Astrocyte (in vitro differentiated cells and primary cell): ENCODE data around the gene CTIF. TPM values are rescaled to one million over a fixed set of nuclear protein-coding genes. Genes with fewer than 3 reads are reported as not detected.
A peak's percentile ranks its signal among the peaks of the same experiment; 100 is the strongest.

Experiments
- DNase-seq: peaks from one replicate; pipeline ENCODE4 v3.0.0-alpha.2; 2010; ENCODE audit warnings: low read depth
- FAIRE-seq: peaks from 2 replicates; lab custom pipeline; 2011; peaks lifted over from hg19 to GRCh38; lab: Jason Lieb, UNC
- H2AFZ ChIP-seq: 2 replicates; pipeline ENCODE4 v1.6.0; 2012; ENCODE audit warnings: low read depth, low read length, inconsistent platforms
- H3K27ac ChIP-seq: 2 replicates; pipeline ENCODE4 v1.5.1; 2011; ENCODE audit warnings: low read depth, low read length, inconsistent platforms
- H3K27me3 ChIP-seq: 2 replicates; pipeline ENCODE4 v1.6.0; 2011; ENCODE audit warnings: low read length, inconsistent platforms; ENCODE audit not compliant: insufficient read depth
- H3K36me3 ChIP-seq: 2 replicates; pipeline ENCODE4 v1.5.1; 2011; ENCODE audit warnings: low read length, inconsistent platforms; ENCODE audit not compliant: insufficient read depth
- H3K4me1 ChIP-seq: 2 replicates; pipeline ENCODE4 v1.5.1; 2011; ENCODE audit warnings: low read length, inconsistent platforms; ENCODE audit not compliant: insufficient read depth
- H3K4me2 ChIP-seq: 2 replicates; pipeline ENCODE4 v1.6.0; 2012; ENCODE audit warnings: low read length, inconsistent platforms
- H3K4me3 ChIP-seq: 2 replicates; pipeline ENCODE4 v1.5.1; 2011; ENCODE audit warnings: low read depth, mild to moderate bottlenecking, low read length, inconsistent platforms; ENCODE audit not compliant: insufficient read depth
- H3K79me2 ChIP-seq: 2 replicates; pipeline ENCODE4 v1.6.0; 2012; ENCODE audit warnings: mild to moderate bottlenecking, low read length, inconsistent platforms; ENCODE audit not compliant: insufficient read depth
- H3K9ac ChIP-seq: 2 replicates; pipeline ENCODE4 v1.6.0; 2012; ENCODE audit warnings: mild to moderate bottlenecking, low read length, inconsistent platforms
- H3K9me3 ChIP-seq: 2 replicates; pipeline ENCODE4 v1.5.1; 2012; ENCODE audit warnings: low read depth, mild to moderate bottlenecking, low read length, inconsistent platforms; ENCODE audit not compliant: insufficient read depth
- H4K20me1 ChIP-seq: 2 replicates; pipeline ENCODE4 v1.6.0; 2012; ENCODE audit warnings: low read length, inconsistent platforms; ENCODE audit not compliant: insufficient read depth
- H3K27ac Mint-ChIP-seq: one replicate; pipeline ENCODE4 v1.8.0; 2021; ENCODE audit warnings: mild to moderate bottlenecking, mixed read lengths; ENCODE audit not compliant: unreplicated experiment
- H3K27me3 Mint-ChIP-seq: one replicate; pipeline ENCODE4 v1.8.0; 2021; ENCODE audit warnings: low read depth, mixed read lengths; ENCODE audit not compliant: unreplicated experiment
- H3K36me3 Mint-ChIP-seq: one replicate; pipeline ENCODE4 v1.8.0; 2021; ENCODE audit warnings: low read depth, mixed read lengths; ENCODE audit not compliant: unreplicated experiment
- H3K4me1 Mint-ChIP-seq: one replicate; pipeline ENCODE4 v1.8.0; 2021; ENCODE audit warnings: low read depth, mixed read lengths; ENCODE audit not compliant: unreplicated experiment
- H3K4me3 Mint-ChIP-seq: one replicate; pipeline ENCODE4 v1.8.0; 2021; ENCODE audit warnings: mild to moderate bottlenecking, moderate library complexity, mixed read lengths; ENCODE audit not compliant: unreplicated experiment
- H3K9me3 Mint-ChIP-seq: one replicate; pipeline ENCODE4 v1.8.0; 2021; ENCODE audit warnings: mild to moderate bottlenecking, mixed read lengths; ENCODE audit not compliant: unreplicated experiment
- EZH2 ChIP-seq: IDR thresholded peaks from 2 replicates; pipeline ENCODE4 v1.6.1; 2012; ENCODE audit warnings: mild to moderate bottlenecking, low read length, inconsistent platforms; ENCODE audit not compliant: insufficient read depth
- total RNA-seq: library from RNA; stranded (reverse); gene quantifications from 2 replicates; pipeline ENCODE4 v1.2.1, GENCODE V29; 2021
- TF ChIP-seq, protein P1 (sequence below): IDR thresholded peaks from 2 replicates; pipeline ENCODE4 v1.5.1; 2011; ENCODE audit warnings: low read depth, mild to moderate bottlenecking, inconsistent platforms, low read length, moderate library complexity; ENCODE audit not compliant: insufficient read depth

The CTIF gene
- total RNA-seq, 1 donor from 2014 or later: 101 TPM

DNA sequence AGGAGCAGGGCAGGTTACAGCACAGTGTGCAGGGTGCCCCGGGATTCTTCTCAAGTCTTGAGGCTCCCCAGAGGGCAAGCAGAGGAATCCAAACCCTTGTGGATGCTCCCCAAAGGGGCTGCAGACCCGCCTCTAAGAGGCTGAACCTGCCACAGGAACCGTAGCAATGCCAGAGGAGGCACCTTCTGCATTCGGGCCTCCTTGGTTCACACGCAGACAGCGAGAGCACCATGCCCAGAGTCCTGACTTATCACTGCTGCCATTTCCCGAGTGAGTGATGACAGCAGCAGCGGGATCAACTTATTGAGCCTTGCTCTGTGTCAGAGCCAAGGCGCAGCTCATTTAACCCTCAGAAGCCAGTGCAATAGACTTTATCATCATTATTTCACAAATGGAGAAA lies 203.5 kb downstream of the CTIF start:
- Mint-ChIP-seq H3K4me3 (no peak overlapping the region), H3K27me3 (no peaks in the 10 kb centered on the region), H3K27ac (no peak overlapping the region), H3K4me1 (peaks cover 20% of the 10 kb centered on the region), H3K9me3 (no peaks in the 10 kb centered on the region), H3K36me3 (peaks cover 46% of the 10 kb centered on the region)
- TF ChIP-seq EZH2: no peak
- no peak overlapping the region for H2AFZ ChIP-seq
- H3K79me2 ChIP-seq: no peaks in the 10 kb centered on the region
- H3K4me3 ChIP-seq: no peak overlapping the region
- H4K20me1 ChIP-seq: peaks cover 53% of the 10 kb centered on the region
- no peaks in the 10 kb centered on the region for H3K9me3 ChIP-seq
- no peaks in the 10 kb centered on the region for H3K36me3 ChIP-seq
- H3K4me2 ChIP-seq: no peak overlapping the region
- H3K9ac ChIP-seq: no peak overlapping the region
- H3K27me3 ChIP-seq: no peaks in the 10 kb centered on the region
- no peak overlapping the region for H3K27ac ChIP-seq
- FAIRE-seq (no peak), DNase-seq (no peak)
- H3K4me1 ChIP-seq: no peaks in the 10 kb centered on the region

DNA sequence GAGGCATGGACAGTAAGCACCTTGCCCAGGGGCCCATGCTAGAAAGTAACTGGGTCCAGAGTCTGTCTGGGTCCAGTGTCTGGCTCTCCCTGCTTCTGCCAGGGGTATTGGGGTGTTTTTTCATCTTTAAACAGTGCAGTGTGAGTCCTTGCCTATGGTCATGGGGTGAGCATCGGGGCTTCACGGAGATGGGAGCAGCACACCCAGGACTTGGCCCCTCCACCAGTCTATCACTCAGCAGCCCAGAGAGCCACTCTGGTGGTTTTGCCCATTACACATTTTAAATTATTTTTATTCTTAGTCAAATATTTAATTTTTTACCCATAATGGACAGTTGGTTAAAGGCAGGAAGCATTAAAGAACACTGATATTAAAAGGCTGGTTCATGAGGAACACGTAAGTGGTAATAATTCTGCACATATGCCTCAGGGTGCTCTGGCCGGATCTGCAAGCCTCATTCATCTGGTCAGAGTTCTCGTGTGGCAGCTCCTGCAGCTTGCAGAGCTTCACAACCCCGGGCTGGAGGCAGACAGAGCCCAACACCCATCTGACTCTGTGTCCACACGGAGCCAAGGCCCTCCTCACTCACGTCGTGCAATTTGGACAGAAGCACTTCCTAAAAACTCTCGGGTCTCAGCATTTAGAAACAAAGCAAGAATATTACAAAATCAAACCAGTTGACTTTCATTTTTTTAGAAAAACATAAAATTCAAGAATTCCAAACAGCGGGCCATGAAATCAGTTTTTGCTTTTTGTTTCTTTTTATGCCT lies 204.1 kb downstream of the CTIF start:
- TF ChIP-seq, protein P1, sequence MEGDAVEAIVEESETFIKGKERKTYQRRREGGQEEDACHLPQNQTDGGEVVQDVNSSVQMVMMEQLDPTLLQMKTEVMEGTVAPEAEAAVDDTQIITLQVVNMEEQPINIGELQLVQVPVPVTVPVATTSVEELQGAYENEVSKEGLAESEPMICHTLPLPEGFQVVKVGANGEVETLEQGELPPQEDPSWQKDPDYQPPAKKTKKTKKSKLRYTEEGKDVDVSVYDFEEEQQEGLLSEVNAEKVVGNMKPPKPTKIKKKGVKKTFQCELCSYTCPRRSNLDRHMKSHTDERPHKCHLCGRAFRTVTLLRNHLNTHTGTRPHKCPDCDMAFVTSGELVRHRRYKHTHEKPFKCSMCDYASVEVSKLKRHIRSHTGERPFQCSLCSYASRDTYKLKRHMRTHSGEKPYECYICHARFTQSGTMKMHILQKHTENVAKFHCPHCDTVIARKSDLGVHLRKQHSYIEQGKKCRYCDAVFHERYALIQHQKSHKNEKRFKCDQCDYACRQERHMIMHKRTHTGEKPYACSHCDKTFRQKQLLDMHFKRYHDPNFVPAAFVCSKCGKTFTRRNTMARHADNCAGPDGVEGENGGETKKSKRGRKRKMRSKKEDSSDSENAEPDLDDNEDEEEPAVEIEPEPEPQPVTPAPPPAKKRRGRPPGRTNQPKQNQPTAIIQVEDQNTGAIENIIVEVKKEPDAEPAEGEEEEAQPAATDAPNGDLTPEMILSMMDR: no peak
- TF ChIP-seq EZH2: no peak
- Histone ChIP-seq H3K4me1 (no peaks in the 10 kb centered on the region), H3K79me2 (no peaks in the 10 kb centered on the region), H3K9ac (no peak overlapping the region), H3K9me3 (no peaks in the 10 kb centered on the region), H3K4me3 (no peak overlapping the region), H3K27ac (no peak overlapping the region), H4K20me1 (peaks cover 52% of the 10 kb centered on the region), H3K4me2 (no peak overlapping the region), H3K27me3 (no peaks in the 10 kb centered on the region), H3K36me3 (no peaks in the 10 kb centered on the region), H2AFZ (no peak overlapping the region)
- Mint-ChIP-seq H3K9me3 (no peaks in the 10 kb centered on the region), H3K4me3 (no peak overlapping the region), H3K27me3 (no peaks in the 10 kb centered on the region), H3K27ac (no peak overlapping the region), H3K36me3 (peaks cover 43% of the 10 kb centered on the region), H3K4me1 (peaks cover 16% of the 10 kb centered on the region)
- DNase-seq: peak; percentile 52
- no peak for FAIRE-seq

DNA sequence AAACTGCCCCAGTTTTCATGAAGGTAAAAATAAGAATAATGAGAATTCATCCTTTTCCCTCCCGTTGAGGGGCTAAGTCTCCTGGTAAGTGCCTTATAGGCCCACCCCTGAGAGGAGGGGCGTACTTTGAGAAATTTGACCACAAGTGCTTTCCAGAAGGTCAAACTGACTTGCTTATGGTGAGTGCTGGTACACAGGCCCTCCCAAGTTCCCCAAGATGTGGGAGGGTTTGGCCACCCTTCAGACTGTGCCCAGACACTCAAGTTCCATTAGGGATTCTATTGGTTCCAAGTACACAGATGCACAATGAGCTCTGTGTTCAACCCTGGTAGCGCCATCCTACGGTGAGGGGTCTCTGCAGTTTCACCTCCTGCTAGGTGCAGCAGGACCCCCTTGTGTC lies 205.1 kb downstream of the CTIF start:
- H3K4me2 ChIP-seq: no peak overlapping the region
- no peaks in the 10 kb centered on the region for H3K79me2 ChIP-seq
- FAIRE-seq (no peak), DNase-seq (no peak)
- H3K9ac ChIP-seq: no peak overlapping the region
- peaks cover 43% of the 10 kb centered on the region for H4K20me1 ChIP-seq
- H2AFZ ChIP-seq: no peak overlapping the region
- no peaks in the 10 kb centered on the region for H3K9me3 Mint-ChIP-seq
- H3K27me3 Mint-ChIP-seq: no peaks in the 10 kb centered on the region
- no peak overlapping the region for H3K27ac Mint-ChIP-seq
- H3K36me3 Mint-ChIP-seq: peaks cover 35% of the 10 kb centered on the region
- H3K4me1 ChIP-seq: no peaks in the 10 kb centered on the region
- H3K36me3 ChIP-seq: no peaks in the 10 kb centered on the region
- H3K27ac ChIP-seq: no peak overlapping the region
- no peak for TF ChIP-seq EZH2
- TF ChIP-seq, protein P1: no peak
- no peaks in the 10 kb centered on the region for H3K9me3 ChIP-seq
- no peak overlapping the region for H3K4me3 Mint-ChIP-seq
- peaks cover 12% of the 10 kb centered on the region for H3K4me1 Mint-ChIP-seq
- no peaks in the 10 kb centered on the region for H3K27me3 ChIP-seq
- no peak overlapping the region for H3K4me3 ChIP-seq
